PFSK-1 (cell line): ENCODE measurements around the gene DIS3L.

Experiments used
- FOXP2 ChIP-seq: optimal IDR thresholded peaks from 2 replicates; pipeline ENCODE3; 2011; ENCODE audit warnings: borderline replicate concordance, control low read depth, inconsistent platforms; ENCODE audit not compliant: insufficient read depth; ENCODE audit errors: extremely low read length, extremely low read depth
- POLR2AphosphoS5 ChIP-seq: IDR thresholded peaks from 2 replicates; pipeline ENCODE4 v1.6.1; 2012; ENCODE audit warnings: low read depth, mild to moderate bottlenecking, control low read depth, low read length, moderate library complexity
- REST ChIP-seq, 2 experiments: IDR thresholded peaks; 2 replicates each; pipeline versions ENCODE4 v1.6.1 to v1.8.0; 2011 to 2012; ENCODE audit warnings: low read depth in 2 of 2, low read length in 2 of 2, control low read depth in 1 of 2, inconsistent platforms in 1 of 2, mild to moderate bottlenecking in 1 of 2, moderate library complexity in 1 of 2; ENCODE audit not compliant: insufficient read depth in 1 of 2
- SIN3A ChIP-seq: IDR thresholded peaks from 2 replicates; pipeline ENCODE4 v1.6.1; 2012; ENCODE audit warnings: mild to moderate bottlenecking, low read length, moderate library complexity, borderline replicate concordance; ENCODE audit not compliant: insufficient read depth
- TAF1 ChIP-seq: IDR thresholded peaks from 2 replicates; pipeline ENCODE4 v1.6.1; 2012; ENCODE audit warnings: low read length, control low read depth, borderline replicate concordance; ENCODE audit not compliant: insufficient read depth

DIS3L gene

GRCh38 chr15:66278056-66278455, 15.3 kb upstream of the DIS3L start:
- TF ChIP-seq POLR2AphosphoS5 = no peak
- TF ChIP-seq REST (IDR thresholded peaks at IDR 0.05; ENCODE audit: insufficient read depth in 1 of 2, low read depth in 2 of 2, low read length in 2 of 2) = no peak

- TF ChIP-seq FOXP2 = no peak
- TF ChIP-seq POLR2AphosphoS5 = no peak
- no peak for TF ChIP-seq SIN3A
- TF ChIP-seq TAF1 = no peak
Measured at GRCh38 chr15:66278671-66279070, 14.7 kb upstream of the DIS3L start.

- TF ChIP-seq TAF1 (no peak), REST (IDR thresholded peaks at IDR 0.05; ENCODE audit: insufficient read depth in 1 of 2, low read depth in 2 of 2, low read length in 2 of 2) (no peak)
Measured at GRCh38 chr15:66284271-66284670, 9.1 kb upstream of the DIS3L start.

- no peak for TF ChIP-seq POLR2AphosphoS5
- TF ChIP-seq REST (IDR thresholded peaks at IDR 0.05; ENCODE audit: insufficient read depth in 1 of 2, low read depth in 2 of 2, low read length in 2 of 2) = no peak
- no peak for TF ChIP-seq SIN3A
- TF ChIP-seq TAF1 = no peak
- TF ChIP-seq FOXP2 = no peak
Measured at GRCh38 chr15:66285533-66286280, 7.7 kb upstream of the DIS3L start.

- TF ChIP-seq POLR2AphosphoS5 (no peak), TAF1 (no peak), SIN3A (no peak), REST (IDR thresholded peaks at IDR 0.05; ENCODE audit: insufficient read depth in 1 of 2, low read depth in 2 of 2, low read length in 2 of 2) (no peak), FOXP2 (no peak)
Measured at GRCh38 chr15:66287461-66288057, 5.8 kb upstream of the DIS3L start.
